Esophagus muscularis mucosa (tissue), 3 donors: ENCODE results near the gene DCLRE1B.

Experiments used
- POLR2A ChIP-seq: fragments of 450-650 bp; IDR thresholded peaks from one replicate; pipeline ENCODE4 v1.6.1; 2017; ENCODE audit warnings: antibody characterized with exemption, moderate library complexity, mild to moderate bottlenecking, low read depth
- POLR2AphosphoS5 ChIP-seq, 2 donors: sonication (generic); formaldehyde crosslinking; IDR thresholded peaks; one replicate each; pipeline ENCODE4 v1.6.1; 2017; ENCODE audit warnings: antibody characterized with exemption in 2 of 2
- TF ChIP-seq, protein P1 (sequence below), 3 experiments: fragments of 200-600 bp in 2 of 3; fragments of 450-650 bp in 1 of 3; sonication (generic) in 2 of 3; IDR thresholded peaks; one replicate each; pipeline ENCODE4 v1.5.1; 2017 to 2019; ENCODE audit warnings: antibody characterized with exemption in 3 of 3, mild to moderate bottlenecking in 2 of 3, moderate library complexity in 1 of 3

DNA sequence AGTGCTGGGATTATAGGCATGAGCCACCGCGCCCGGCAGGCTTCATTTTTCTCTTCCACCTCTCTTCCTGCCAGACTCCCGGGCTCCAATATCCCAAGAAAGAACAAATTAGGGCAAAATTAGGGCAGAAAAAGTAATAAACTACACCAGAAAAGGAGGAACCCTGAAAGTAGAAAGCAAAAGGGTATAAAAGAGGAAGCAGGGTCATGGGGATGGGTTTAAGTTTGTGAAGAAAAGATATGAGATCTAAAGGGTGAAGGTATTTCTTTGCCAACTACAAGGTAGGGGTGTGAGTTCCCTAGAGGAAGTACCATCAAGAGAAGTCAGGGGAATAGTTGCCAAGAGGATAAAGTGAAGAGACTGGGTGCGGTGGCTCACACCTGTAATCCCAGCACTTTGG is 43.5 kb upstream of the DCLRE1B start:
- TF ChIP-seq, protein P1, sequence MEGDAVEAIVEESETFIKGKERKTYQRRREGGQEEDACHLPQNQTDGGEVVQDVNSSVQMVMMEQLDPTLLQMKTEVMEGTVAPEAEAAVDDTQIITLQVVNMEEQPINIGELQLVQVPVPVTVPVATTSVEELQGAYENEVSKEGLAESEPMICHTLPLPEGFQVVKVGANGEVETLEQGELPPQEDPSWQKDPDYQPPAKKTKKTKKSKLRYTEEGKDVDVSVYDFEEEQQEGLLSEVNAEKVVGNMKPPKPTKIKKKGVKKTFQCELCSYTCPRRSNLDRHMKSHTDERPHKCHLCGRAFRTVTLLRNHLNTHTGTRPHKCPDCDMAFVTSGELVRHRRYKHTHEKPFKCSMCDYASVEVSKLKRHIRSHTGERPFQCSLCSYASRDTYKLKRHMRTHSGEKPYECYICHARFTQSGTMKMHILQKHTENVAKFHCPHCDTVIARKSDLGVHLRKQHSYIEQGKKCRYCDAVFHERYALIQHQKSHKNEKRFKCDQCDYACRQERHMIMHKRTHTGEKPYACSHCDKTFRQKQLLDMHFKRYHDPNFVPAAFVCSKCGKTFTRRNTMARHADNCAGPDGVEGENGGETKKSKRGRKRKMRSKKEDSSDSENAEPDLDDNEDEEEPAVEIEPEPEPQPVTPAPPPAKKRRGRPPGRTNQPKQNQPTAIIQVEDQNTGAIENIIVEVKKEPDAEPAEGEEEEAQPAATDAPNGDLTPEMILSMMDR (IDR thresholded peaks at IDR 0.05) = no peak
- TF ChIP-seq POLR2A (no peak), POLR2AphosphoS5 (IDR thresholded peaks at IDR 0.05) (no peak)
